ENCODE results near the gene TP63.

DNA sequence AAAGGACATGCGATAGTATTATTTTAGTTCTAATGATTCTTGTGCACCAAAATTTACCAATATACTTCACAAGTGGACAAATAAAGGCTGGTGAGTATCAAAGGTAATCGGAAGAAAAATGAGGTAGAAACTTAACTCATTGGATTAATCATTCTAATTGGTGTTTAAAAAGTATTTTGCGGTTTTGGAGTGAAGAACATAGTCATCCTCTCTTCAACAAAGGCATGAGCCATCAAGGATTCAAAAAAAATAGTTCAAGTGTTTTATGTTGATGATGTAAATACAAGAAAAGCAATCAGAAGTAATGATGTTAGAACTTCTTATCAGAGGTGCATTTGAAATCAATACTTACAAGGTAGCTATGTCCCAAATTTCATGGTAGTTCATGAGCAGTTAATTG, 268.0 kb downstream of the TP63 start:
- TF ChIP-seq, protein P1, sequence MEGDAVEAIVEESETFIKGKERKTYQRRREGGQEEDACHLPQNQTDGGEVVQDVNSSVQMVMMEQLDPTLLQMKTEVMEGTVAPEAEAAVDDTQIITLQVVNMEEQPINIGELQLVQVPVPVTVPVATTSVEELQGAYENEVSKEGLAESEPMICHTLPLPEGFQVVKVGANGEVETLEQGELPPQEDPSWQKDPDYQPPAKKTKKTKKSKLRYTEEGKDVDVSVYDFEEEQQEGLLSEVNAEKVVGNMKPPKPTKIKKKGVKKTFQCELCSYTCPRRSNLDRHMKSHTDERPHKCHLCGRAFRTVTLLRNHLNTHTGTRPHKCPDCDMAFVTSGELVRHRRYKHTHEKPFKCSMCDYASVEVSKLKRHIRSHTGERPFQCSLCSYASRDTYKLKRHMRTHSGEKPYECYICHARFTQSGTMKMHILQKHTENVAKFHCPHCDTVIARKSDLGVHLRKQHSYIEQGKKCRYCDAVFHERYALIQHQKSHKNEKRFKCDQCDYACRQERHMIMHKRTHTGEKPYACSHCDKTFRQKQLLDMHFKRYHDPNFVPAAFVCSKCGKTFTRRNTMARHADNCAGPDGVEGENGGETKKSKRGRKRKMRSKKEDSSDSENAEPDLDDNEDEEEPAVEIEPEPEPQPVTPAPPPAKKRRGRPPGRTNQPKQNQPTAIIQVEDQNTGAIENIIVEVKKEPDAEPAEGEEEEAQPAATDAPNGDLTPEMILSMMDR (conservative IDR thresholded peaks at IDR 0.05): no peak
- TF ChIP-seq ZFX (IDR thresholded peaks at IDR 0.05): no peak

All from C4-2B (cell line).